Nephron (organoid): ENCODE measurements around the gene ELF5.

Experiments used
- H3K27ac Mint-ChIP-seq, 3 experiments: 2 replicates each; pipeline ENCODE4 v1.8.0; 2020; ENCODE audit warnings: mixed read lengths in 3 of 3, mild to moderate bottlenecking in 2 of 3, moderate library complexity in 1 of 3
- H3K27me3 Mint-ChIP-seq: 2 replicates; pipeline ENCODE4 v1.8.0; 2021; ENCODE audit warnings: low read depth, mild to moderate bottlenecking, moderate library complexity, mixed read lengths
- H3K36me3 Mint-ChIP-seq: 2 replicates; pipeline ENCODE4 v1.8.0; 2020; ENCODE audit warnings: low read depth, mixed read lengths
- H3K4me1 Mint-ChIP-seq: 2 replicates; pipeline ENCODE4 v1.8.0; 2020; ENCODE audit warnings: mixed read lengths
- H3K4me3 Mint-ChIP-seq, 3 experiments: 2 replicates each; pipeline ENCODE4 v1.8.0; 2020; ENCODE audit warnings: mild to moderate bottlenecking in 3 of 3, mixed read lengths in 3 of 3, moderate library complexity in 2 of 3
- H3K9me3 Mint-ChIP-seq: 2 replicates; pipeline ENCODE4 v1.8.0; 2020; ENCODE audit warnings: mixed read lengths
- TF ChIP-seq, protein P1 (sequence below), 3 experiments: fragments of 200-600 bp; sonication (generic); IDR thresholded peaks; one replicate each; pipeline ENCODE4 v1.5.0; 2021; ENCODE audit warnings: antibody characterized with exemption in 3 of 3; ENCODE audit not compliant: unreplicated experiment in 3 of 3

Gene ELF5

DNA sequence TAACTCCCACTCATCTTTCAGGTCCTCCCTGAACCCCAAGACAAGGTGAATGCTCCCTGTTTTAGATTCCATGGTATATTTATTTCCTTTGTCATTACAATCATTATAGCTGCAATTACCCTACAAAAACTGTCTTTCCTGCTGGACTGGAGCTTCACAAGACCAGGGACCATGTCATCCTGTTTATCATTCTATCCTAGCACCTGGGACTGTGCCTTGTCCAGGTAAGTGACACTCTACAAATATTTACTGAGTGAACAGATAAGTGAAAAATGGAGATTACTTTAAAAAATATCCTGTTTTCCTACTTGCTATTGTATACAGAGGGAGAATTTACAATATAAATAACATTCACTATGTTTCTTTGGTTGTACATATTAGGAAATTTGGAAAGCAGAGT, 22.5 kb upstream of the ELF5 start:
- no peak overlapping the region for H3K4me3 Mint-ChIP-seq
- peaks cover 17% of the 10 kb centered on the region for H3K27me3 Mint-ChIP-seq
- TF ChIP-seq, protein P1, sequence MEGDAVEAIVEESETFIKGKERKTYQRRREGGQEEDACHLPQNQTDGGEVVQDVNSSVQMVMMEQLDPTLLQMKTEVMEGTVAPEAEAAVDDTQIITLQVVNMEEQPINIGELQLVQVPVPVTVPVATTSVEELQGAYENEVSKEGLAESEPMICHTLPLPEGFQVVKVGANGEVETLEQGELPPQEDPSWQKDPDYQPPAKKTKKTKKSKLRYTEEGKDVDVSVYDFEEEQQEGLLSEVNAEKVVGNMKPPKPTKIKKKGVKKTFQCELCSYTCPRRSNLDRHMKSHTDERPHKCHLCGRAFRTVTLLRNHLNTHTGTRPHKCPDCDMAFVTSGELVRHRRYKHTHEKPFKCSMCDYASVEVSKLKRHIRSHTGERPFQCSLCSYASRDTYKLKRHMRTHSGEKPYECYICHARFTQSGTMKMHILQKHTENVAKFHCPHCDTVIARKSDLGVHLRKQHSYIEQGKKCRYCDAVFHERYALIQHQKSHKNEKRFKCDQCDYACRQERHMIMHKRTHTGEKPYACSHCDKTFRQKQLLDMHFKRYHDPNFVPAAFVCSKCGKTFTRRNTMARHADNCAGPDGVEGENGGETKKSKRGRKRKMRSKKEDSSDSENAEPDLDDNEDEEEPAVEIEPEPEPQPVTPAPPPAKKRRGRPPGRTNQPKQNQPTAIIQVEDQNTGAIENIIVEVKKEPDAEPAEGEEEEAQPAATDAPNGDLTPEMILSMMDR (IDR thresholded peaks at IDR 0.05; ENCODE audit: unreplicated experiment in 3 of 3): no peak
- no peaks in the 10 kb centered on the region for H3K36me3 Mint-ChIP-seq
- no peak overlapping the region for H3K27ac Mint-ChIP-seq
- peaks cover 24% of the 10 kb centered on the region for H3K9me3 Mint-ChIP-seq
- no peaks in the 10 kb centered on the region for H3K4me1 Mint-ChIP-seq

DNA sequence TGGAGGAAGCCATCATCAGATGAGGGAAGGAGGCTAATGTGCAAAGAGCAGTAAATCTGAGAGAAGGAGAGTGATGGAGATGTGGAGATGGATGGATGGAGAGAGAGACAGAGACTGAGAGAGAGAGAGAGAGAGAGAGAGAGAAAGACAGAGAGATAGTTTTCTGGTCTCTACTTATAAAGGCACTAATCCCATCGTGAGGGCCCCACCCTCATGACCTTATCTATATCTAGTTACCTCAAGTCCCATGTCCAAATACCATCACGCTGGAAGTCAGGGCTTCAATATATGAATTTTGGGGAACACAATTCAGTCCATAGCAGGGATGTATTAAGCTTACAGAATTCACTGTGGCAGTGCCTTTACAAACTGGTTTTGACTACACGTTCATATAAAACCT, 21.2 kb upstream of the ELF5 start:
- peaks cover 28% of the 10 kb centered on the region for H3K9me3 Mint-ChIP-seq
- H3K36me3 Mint-ChIP-seq: no peaks in the 10 kb centered on the region
- H3K27ac Mint-ChIP-seq: no peak overlapping the region
- H3K27me3 Mint-ChIP-seq: peaks cover 12% of the 10 kb centered on the region
- H3K4me3 Mint-ChIP-seq: no peak overlapping the region
- no peaks in the 10 kb centered on the region for H3K4me1 Mint-ChIP-seq
- TF ChIP-seq, protein P1 (IDR thresholded peaks at IDR 0.05; ENCODE audit: unreplicated experiment in 3 of 3): no peak

DNA sequence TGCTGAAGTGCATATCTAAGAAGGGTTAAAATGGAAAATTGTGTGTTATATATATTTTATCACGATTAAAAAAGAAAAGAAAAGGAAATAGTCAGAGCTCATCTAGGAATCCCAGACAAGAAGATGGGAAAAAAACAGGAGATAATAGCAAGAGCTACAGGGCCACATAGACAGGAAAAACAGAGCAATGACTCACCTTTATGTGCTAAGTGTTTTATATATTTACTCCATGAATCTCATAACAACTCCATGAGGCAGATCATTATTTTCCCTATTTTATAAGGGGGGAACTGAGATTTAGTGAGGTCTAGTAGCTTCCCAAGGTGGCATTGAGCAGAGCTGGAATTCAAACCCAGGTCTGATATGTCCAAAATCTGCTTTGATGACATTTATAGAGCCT, 18.1 kb upstream of the ELF5 start:
- Mint-ChIP-seq H3K36me3 (no peaks in the 10 kb centered on the region), H3K4me1 (no peaks in the 10 kb centered on the region), H3K27ac (no peak overlapping the region), H3K9me3 (peaks cover 32% of the 10 kb centered on the region), H3K4me3 (no peak overlapping the region), H3K27me3 (peaks cover 10% of the 10 kb centered on the region)
- TF ChIP-seq, protein P1 (IDR thresholded peaks at IDR 0.05; ENCODE audit: unreplicated experiment in 3 of 3): no peak

DNA sequence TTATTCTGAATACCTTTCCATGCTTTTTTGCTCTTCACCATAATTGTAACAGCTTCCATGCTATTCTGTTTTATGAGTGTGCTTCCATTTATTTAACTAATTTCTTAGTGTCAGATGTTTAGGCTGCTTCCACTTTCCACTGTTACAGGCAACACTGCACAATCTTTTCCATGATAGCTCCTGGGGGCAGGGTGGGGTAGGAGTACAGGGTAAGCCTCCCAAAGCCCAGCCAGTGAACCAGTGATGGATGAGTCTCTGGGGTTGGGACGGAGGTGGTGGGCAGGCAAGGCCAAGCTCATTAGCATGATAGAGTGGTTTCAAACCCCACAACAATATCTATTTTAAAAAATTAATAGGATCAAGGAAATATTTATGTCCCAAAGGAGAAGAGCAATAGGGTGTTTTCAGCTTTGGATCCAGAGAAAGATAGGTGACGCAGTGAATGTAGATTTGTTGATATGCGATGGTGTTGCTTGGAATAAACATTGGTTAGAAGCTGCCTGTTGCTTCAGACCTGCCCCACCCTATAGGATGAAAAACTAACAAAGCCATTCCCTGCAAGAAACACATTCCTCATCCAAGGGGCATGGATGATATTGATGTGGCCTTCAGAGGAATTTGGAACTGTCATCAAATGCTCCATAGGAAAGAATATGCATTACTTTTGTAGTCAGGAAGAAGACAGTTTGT, 17.1 kb upstream of the ELF5 start:
- TF ChIP-seq, protein P1 (IDR thresholded peaks at IDR 0.05; ENCODE audit: unreplicated experiment in 3 of 3): no peak
- H3K27ac Mint-ChIP-seq: no peak overlapping the region
- peaks cover 10% of the 10 kb centered on the region for H3K27me3 Mint-ChIP-seq
- H3K4me1 Mint-ChIP-seq: no peaks in the 10 kb centered on the region
- no peaks in the 10 kb centered on the region for H3K36me3 Mint-ChIP-seq
- H3K4me3 Mint-ChIP-seq: no peak overlapping the region
- peaks cover 32% of the 10 kb centered on the region for H3K9me3 Mint-ChIP-seq

DNA sequence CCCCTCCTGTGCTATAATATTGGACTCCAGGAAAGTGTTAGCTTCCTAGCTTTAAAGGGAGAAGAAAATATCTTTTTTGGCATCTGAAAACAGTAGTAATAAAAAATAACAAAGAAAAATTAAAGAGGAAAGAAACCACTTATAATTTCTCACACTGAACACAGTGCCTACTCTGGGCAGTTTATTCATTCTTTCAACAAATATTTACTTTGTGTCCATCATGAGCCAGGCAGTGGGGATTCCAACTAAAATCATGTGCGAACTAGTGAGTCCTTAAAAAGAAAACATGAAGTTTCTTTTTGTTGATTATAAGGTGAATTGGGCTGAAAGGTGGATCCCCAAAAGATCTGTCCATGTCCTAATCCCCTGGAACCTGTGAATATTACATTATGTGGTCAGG, 16.0 kb upstream of the ELF5 start:
- Mint-ChIP-seq H3K4me3 (no peak overlapping the region), H3K9me3 (peaks cover 31% of the 10 kb centered on the region), H3K36me3 (no peaks in the 10 kb centered on the region), H3K27me3 (peaks cover 10% of the 10 kb centered on the region), H3K27ac (no peak overlapping the region), H3K4me1 (no peaks in the 10 kb centered on the region)
- TF ChIP-seq, protein P1 (IDR thresholded peaks at IDR 0.05; ENCODE audit: unreplicated experiment in 3 of 3): no peak

DNA sequence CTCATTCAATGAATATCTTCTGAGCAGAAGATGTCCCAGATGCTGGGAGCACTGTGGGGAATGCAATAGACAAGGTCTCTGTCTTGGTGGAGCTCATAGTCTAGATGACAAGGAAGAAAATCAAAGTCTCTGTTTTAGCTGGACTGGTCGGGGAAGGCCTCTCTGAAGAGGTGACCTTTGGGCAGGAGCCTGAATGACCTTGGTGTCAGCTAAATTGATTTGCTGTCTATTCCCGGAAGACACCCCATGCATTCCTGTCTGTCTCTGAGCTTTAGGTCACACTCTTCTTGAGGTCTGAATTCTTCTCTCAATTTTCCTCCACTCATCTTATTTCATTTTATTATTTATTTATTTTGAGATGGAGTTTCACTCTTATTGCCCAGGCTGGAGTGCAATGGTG, 14.5 kb upstream of the ELF5 start:
- H3K4me3 Mint-ChIP-seq: no peak overlapping the region
- H3K27ac Mint-ChIP-seq: no peak overlapping the region
- H3K36me3 Mint-ChIP-seq: no peaks in the 10 kb centered on the region
- peaks cover 5% of the 10 kb centered on the region for H3K27me3 Mint-ChIP-seq
- TF ChIP-seq, protein P1 (IDR thresholded peaks at IDR 0.05; ENCODE audit: unreplicated experiment in 3 of 3): no peak
- H3K9me3 Mint-ChIP-seq: peaks cover 18% of the 10 kb centered on the region
- no peaks in the 10 kb centered on the region for H3K4me1 Mint-ChIP-seq
